ENCODE data around the gene DHRS7B. TPM values are rescaled to one million over a fixed set of nuclear protein-coding genes. Genes with fewer than 3 reads are reported as not detected.

The DHRS7B gene
- total and polyA plus RNA-seq, 11 donors = 20.2 to 45.2 (median 35.7) TPM

DNA sequence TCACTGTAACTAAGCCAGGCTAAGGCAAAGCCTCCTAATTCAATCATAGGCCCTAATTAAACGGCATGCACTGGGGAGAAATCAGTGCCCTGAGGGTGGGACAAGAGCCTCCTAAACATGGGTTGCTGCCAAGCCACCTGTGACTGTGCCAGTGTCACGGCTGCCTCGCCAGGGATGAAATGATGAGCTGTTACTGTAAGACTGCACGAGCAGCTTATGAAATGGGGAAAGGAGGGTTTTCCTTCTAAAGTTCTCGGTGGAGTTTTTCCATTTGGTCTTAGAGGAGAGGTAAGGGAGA is 74.5 kb downstream of the DHRS7B start:
- H3K4me3 ChIP-seq = no peak overlapping the region
- peaks cover 0 to 65% (median 32%) of the 10 kb centered on the region in 12 donors for H3K4me1 ChIP-seq
- intact Hi-C loops (cut with DNase I) = no loop called here
- TF ChIP-seq, protein P1, sequence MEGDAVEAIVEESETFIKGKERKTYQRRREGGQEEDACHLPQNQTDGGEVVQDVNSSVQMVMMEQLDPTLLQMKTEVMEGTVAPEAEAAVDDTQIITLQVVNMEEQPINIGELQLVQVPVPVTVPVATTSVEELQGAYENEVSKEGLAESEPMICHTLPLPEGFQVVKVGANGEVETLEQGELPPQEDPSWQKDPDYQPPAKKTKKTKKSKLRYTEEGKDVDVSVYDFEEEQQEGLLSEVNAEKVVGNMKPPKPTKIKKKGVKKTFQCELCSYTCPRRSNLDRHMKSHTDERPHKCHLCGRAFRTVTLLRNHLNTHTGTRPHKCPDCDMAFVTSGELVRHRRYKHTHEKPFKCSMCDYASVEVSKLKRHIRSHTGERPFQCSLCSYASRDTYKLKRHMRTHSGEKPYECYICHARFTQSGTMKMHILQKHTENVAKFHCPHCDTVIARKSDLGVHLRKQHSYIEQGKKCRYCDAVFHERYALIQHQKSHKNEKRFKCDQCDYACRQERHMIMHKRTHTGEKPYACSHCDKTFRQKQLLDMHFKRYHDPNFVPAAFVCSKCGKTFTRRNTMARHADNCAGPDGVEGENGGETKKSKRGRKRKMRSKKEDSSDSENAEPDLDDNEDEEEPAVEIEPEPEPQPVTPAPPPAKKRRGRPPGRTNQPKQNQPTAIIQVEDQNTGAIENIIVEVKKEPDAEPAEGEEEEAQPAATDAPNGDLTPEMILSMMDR (IDR thresholded peaks at IDR 0.05) = no peak
- TF ChIP-seq POLR2A (IDR thresholded peaks at IDR 0.05) = no peak
- WGBS, 4 donors = 30 to 61% (median 42%) methylated on average over 5 of the region's 5 CpGs
- ATAC-seq = peak in 2 of 4 donors; percentile 46 to 56
- DNase-seq = peak in 2 of 5 donors; percentile 50 to 54
- no peaks in the 10 kb centered on the region for H3K27me3 ChIP-seq
- no peak overlapping the region for H3K27ac ChIP-seq
- H3K9me3 ChIP-seq = no peaks in the 10 kb centered on the region
- peaks cover 0 to 58% (median 25%) of the 10 kb centered on the region in 9 donors for H3K36me3 ChIP-seq

DNA sequence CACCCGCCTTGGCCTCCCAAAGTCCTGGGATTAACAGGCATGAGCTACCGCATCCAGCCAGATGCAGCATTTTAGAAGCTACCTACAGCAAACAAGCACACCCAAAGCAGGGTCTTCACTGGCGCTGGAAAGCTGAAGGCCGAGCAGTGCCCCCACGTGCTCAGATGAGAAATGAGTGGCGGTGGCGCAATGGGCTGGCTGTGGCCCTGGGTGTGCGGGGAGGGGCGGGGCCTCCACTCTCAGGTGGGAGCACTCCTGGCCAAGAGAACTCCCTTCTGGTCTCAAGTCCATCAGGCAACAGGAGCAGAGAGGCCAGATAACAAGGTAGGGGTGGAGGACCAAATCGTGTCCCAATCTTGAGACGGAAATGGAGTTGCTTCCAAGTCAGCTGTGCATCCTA is 75.1 kb downstream of the DHRS7B start:
- no peak for ATAC-seq
- Histone ChIP-seq H3K4me3 (no peak overlapping the region), H3K36me3 (peaks cover 0 to 53% (median 20%) of the 10 kb centered on the region in 9 donors), H3K4me1 (peaks cover 0 to 72% (median 32%) of the 10 kb centered on the region in 12 donors), H3K9me3 (no peaks in the 10 kb centered on the region), H3K27ac (no peak overlapping the region), H3K27me3 (no peaks in the 10 kb centered on the region)
- TF ChIP-seq POLR2A (IDR thresholded peaks at IDR 0.05) = no peak
- TF ChIP-seq, protein P1 (IDR thresholded peaks at IDR 0.05) = no peak
- intact Hi-C loops (cut with DNase I) = no loop called here
- DNase-seq = no peak
- 90 to 94% (median 91%) methylated on average over 11 of the region's 11 CpGs for WGBS, 4 donors

DNA sequence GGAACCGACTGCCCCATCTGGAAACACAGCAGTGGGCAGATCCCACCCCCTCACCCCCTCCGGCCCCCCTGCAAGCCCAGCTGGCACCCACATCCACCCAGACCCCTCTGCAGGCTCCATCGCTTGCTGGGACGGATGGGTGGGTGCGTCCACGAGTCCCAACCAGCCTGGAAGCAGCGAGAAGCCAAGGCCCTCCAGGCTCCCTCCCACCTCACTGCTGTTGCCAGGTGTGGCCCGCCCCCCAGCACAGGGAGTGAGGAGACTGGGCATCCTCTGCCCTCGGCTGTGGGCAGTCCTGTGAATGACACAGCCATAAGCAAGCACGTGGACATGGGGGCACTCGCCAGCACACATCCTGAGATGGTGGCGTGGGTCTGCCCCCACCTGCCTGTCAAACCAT is 75.7 kb downstream of the DHRS7B start:
- WGBS, 4 donors = 69 to 88% (median 86%) methylated on average over 1 to 12 of the region's 12 CpGs

DNA sequence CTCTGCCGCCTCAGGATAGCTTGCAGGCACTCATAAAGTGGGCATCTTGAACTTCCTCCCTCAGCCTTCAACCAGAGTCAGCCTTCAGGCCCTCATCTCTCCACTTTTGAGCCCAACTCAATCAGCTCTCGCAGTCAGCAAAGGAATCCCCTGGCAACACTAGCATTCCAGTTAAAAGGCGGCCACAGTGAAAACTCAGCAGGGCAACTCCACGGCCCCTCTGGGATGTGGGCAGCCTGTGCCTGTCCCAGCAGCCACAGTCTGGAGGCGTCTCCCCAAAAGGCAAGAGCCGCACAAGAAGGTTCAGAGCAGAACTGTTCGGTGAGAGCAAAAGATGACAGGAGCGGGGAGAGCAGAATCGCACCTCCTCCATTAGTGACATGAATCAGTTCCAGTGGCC is 78.2 kb downstream of the DHRS7B start:
- Histone ChIP-seq H3K4me1 (peaks cover 3 to 96% (median 43%) of the 10 kb centered on the region in 12 donors), H3K27ac (no peak overlapping the region), H3K27me3 (no peaks in the 10 kb centered on the region), H3K36me3 (peaks cover 0 to 64% (median 13%) of the 10 kb centered on the region in 9 donors), H3K9me3 (no peaks in the 10 kb centered on the region), H3K4me3 (no peak overlapping the region)
- 70 to 82% (median 80%) methylated on average over 6 to 9 of the region's 9 CpGs for WGBS, 4 donors
- intact Hi-C loops (cut with DNase I) = no loop called here
- ATAC-seq (no peak), DNase-seq (no peak)
- TF ChIP-seq, protein P1 (IDR thresholded peaks at IDR 0.05) = no peak
- no peak for TF ChIP-seq POLR2A (IDR thresholded peaks at IDR 0.05)

More for the DNA sequence above, 75.7 kb downstream of the DHRS7B start:
- DNase-seq = no peak
- Histone ChIP-seq H3K27ac (no peak overlapping the region), H3K4me1 (peaks cover 0 to 77% (median 32%) of the 10 kb centered on the region in 12 donors), H3K4me3 (no peak overlapping the region), H3K9me3 (no peaks in the 10 kb centered on the region), H3K27me3 (no peaks in the 10 kb centered on the region), H3K36me3 (peaks cover 0 to 53% (median 16%) of the 10 kb centered on the region in 9 donors)
- ATAC-seq = no peak
- intact Hi-C loops (cut with DNase I) = no loop called here
- TF ChIP-seq, protein P1 (IDR thresholded peaks at IDR 0.05) = no peak
- TF ChIP-seq POLR2A (IDR thresholded peaks at IDR 0.05) = no peak

Data from heart left ventricle (tissue), 16 donors.